Measurements from ENCODE around the gene PIGH. TPM values are rescaled to one million over a fixed set of nuclear protein-coding genes. Genes with fewer than 3 reads are reported as not detected.

The PIGH gene
- total RNA-seq, 4 donors from 2014 or later, result 43.0 to 103 (median 63.1) TPM

DNA sequence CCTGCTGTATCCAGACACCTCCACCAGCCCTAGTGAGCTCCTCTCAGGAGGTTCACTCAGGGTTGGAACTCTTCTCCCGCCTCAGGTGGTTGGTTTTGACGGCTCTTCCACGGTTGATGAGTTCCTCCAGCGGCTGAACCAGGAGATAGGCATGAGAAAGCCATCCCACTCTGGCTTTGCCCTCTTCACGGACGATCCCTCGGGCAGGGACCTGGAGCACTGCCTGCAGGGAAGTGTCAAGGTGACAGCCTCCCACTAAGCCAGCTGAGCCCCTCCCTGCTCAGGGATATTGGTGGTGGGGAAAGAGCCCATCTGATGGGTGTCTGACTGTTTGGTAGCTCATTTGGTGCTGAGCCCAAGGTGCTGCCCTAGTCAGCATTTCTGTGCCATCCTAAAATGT is 20.4 kb downstream of the PIGH start:
- 32 to 52% methylated on average over 7 of the region's 7 CpGs for WGBS, 2 donors
- Histone ChIP-seq H3K27me3 (no peaks in the 10 kb centered on the region), H3K9me3 (no peaks in the 10 kb centered on the region), H3K4me3 (replicated peaks in 1 of 3) (no peak overlapping the region), H3K27ac (peak overlapping the region; percentile 14 to 31 (median 25)), H3K36me3 (peaks cover 62 to 90% of the 10 kb centered on the region in 2 donors), H3K4me1 (peaks cover 0 to 9% of the 10 kb centered on the region in 2 donors)
- no peak for TF ChIP-seq POLR2A (IDR thresholded peaks at IDR 0.05)
- TF ChIP-seq, protein P1, sequence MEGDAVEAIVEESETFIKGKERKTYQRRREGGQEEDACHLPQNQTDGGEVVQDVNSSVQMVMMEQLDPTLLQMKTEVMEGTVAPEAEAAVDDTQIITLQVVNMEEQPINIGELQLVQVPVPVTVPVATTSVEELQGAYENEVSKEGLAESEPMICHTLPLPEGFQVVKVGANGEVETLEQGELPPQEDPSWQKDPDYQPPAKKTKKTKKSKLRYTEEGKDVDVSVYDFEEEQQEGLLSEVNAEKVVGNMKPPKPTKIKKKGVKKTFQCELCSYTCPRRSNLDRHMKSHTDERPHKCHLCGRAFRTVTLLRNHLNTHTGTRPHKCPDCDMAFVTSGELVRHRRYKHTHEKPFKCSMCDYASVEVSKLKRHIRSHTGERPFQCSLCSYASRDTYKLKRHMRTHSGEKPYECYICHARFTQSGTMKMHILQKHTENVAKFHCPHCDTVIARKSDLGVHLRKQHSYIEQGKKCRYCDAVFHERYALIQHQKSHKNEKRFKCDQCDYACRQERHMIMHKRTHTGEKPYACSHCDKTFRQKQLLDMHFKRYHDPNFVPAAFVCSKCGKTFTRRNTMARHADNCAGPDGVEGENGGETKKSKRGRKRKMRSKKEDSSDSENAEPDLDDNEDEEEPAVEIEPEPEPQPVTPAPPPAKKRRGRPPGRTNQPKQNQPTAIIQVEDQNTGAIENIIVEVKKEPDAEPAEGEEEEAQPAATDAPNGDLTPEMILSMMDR (IDR thresholded peaks at IDR 0.05), result no peak
- peak; percentile 55 to 62 for DNase-seq
- intact Hi-C loops (cut with DNase I), result loop anchor here (5.0 to 10.0 kb wide), 2 partner anchors 93 to 155 kb away; partner anchors contain the start of gene VTI1B

DNA sequence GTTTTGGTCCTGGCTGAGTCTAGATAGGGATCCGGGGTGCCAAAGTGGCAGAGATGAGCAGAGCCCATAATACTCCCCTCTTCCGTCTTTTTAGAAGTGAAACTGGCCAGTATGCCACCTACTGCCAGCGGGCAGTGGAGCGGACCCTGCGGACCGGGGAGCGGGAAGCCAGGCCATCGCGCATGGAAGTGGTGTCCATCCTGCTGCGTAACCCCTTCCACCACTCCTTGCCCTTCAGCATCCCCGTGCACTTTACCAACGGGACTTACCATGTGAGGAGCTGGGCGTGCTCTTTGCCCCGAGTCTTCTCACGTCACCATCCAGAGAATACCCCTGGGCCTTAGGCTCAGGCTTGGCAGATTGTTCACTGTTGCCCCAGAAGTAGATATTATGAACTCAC is 21.0 kb downstream of the PIGH start:
- Histone ChIP-seq H3K27ac (peak overlapping the region in 1 of 3 donors; percentile 31), H3K9me3 (no peaks in the 10 kb centered on the region), H3K4me3 (replicated peaks in 1 of 3) (no peak overlapping the region), H3K36me3 (peaks cover 65 to 95% of the 10 kb centered on the region in 2 donors), H3K4me1 (peaks cover 0 to 9% of the 10 kb centered on the region in 2 donors), H3K27me3 (no peaks in the 10 kb centered on the region)
- intact Hi-C loops (cut with DNase I), result loop anchor here (10.0 kb wide), 1 partner anchor 154 kb away; no protein-coding TSS in a partner anchor
- no peak for DNase-seq
- 83 to 85% methylated on average over 15 of the region's 15 CpGs for WGBS, 2 donors
- TF ChIP-seq POLR2A (IDR thresholded peaks at IDR 0.05), result no peak
- TF ChIP-seq, protein P1 (IDR thresholded peaks at IDR 0.05), result no peak

DNA sequence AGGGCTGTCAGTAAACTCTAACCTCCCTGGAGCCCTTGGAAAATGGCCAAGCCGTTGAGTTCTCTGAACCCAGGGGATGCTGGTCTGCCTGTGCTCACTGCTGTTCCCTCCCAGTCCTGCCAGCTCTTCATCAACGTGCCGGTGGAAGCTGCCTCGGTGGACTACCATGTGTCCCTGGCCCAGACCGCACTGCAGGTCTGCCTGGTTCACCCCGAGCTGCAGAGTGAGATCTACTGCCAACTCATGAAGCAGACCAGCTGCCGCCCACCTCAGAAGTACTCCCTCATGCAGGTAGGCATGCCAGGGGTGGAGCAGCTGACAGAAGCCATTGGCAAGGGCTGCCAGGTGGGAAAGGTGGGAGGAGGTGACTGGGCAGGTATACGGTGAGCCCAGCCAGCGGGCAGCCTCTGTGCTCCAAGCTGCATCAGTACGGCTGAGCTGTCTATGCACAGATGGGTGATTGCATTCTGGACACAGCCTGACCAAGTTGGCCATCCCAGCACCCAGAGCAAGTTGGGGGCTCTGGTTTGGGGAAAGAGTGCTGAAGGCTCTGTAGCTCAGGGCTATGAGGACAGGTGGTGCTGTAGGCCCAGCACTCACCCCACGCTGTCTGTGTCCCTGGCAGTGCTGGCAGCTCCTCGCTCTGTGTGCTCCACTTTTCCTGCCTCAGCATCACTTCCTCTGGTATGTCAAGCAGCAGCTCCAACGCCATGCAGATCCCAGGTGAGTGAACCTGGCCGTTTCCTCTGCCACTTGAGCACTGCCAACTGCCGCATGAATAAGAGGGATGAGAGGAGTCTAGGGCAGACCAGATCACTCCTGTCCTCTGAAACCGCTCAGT is 21.9 kb downstream of the PIGH start:
- Histone ChIP-seq H3K9me3 (no peaks in the 10 kb centered on the region), H3K4me1 (peaks cover 0 to 9% of the 10 kb centered on the region in 2 donors), H3K36me3 (peaks cover 66 to 95% of the 10 kb centered on the region in 2 donors), H3K27me3 (no peaks in the 10 kb centered on the region), H3K4me3 (replicated peaks in 1 of 3) (no peak overlapping the region), H3K27ac (peak overlapping the region in 1 of 3 donors; percentile 10)
- TF ChIP-seq, protein P1 (IDR thresholded peaks at IDR 0.05), result no peak
- no peak for TF ChIP-seq POLR2A (IDR thresholded peaks at IDR 0.05)
- 69 to 73% methylated on average over 15 to 16 of the region's 16 CpGs for WGBS, 2 donors
- intact Hi-C loops (cut with DNase I), result loop anchor here (10.0 kb wide), 1 partner anchor 153 kb away; no protein-coding TSS in a partner anchor
- peak; percentile 38 to 46 for DNase-seq

DNA sequence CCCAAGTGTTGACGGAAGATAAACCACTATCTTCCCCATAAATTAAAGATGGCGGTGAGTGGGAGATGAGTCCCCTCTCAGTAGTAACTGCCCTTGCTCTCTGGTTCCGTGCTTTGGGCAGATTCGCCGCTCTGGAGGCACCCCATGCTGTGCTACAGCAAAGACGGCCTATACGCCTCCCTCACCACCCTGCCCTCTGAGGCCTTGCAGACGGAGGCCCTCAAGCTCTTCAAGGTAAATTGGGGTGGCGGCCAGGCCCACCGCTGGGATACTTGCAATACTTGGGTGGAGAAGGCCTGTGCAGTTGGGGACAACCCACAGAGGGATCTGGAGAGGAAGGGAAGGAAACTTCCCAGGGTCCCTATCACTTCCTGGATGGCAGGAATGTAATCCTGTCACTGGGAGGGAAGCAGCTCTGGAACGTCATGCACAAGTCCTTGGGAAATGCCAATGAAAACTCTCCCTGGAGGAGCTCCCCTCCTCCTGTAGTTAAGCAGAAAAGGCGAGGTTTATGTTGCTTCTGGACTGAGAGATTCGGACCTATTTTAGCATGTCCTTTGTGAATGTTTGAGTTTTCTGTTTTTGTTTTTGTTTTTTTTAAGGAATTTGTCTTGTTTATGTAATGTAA is 22.8 kb downstream of the PIGH start:
- H3K36me3 ChIP-seq, result peaks cover 73 to 93% of the 10 kb centered on the region in 2 donors
- no peaks in the 10 kb centered on the region for H3K27me3 ChIP-seq
- no peak overlapping the region for H3K27ac ChIP-seq
- no peak overlapping the region for H3K4me3 ChIP-seq (replicated peaks in 1 of 3)
- no peaks in the 10 kb centered on the region for H3K9me3 ChIP-seq
- intact Hi-C loops (cut with DNase I), result loop anchor here (10.0 kb wide), 1 partner anchor 152 kb away; no protein-coding TSS in a partner anchor
- no peak for DNase-seq
- 81 to 82% methylated on average over 13 of the region's 13 CpGs for WGBS, 2 donors
- TF ChIP-seq POLR2A (IDR thresholded peaks at IDR 0.05), result no peak
- TF ChIP-seq, protein P1 (IDR thresholded peaks at IDR 0.05), result no peak
- H3K4me1 ChIP-seq, result peaks cover 0 to 9% of the 10 kb centered on the region in 2 donors

All from thyroid gland (tissue), 4 donors.